HEK293 (cell line): ENCODE measurements around the gene ZNF41.

Source experiments
- CTCF ChIA-PET: fragments of 350-600 bp; formaldehyde crosslinking; extraction: SDS; loops from one replicate; lab custom pipeline; 2021; ENCODE audit warnings: antibody characterized with exemption; lab: Yijun Ruan, JAX
- POLR2A ChIA-PET: fragments of 300-600 bp; formaldehyde crosslinking; extraction: SDS; loops from one replicate; lab custom pipeline; 2020; ENCODE audit warnings: antibody characterized with exemption, inconsistent platforms; lab: Yijun Ruan, JAX
- H3K27ac ChIP-seq: fragments of 200-500 bp; sonication (Bioruptor generic); 2 replicates; pipeline ENCODE4 v1.5.1; 2014; ENCODE audit warnings: low read depth, low read length, control low read depth, inconsistent platforms; ENCODE audit errors: extremely low read depth
- H3K36me3 ChIP-seq, 2 experiments: fragments of 200-500 bp in 1 of 2; sonication (Bioruptor generic) in 1 of 2; 1 replicate in 1 of 2; 2 replicates in 1 of 2; pipeline ENCODE4 v1.5.1; 2014 to 2017; ENCODE audit warnings: inconsistent platforms in 2 of 2, low read length in 2 of 2; ENCODE audit not compliant: control insufficient read depth in 2 of 2, insufficient read depth in 1 of 2
- H3K4me1 ChIP-seq: fragments of 200-500 bp; sonication (Bioruptor generic); 2 replicates; pipeline ENCODE4 v1.5.1; 2014; ENCODE audit warnings: mild to moderate bottlenecking, low read length, inconsistent platforms; ENCODE audit not compliant: control insufficient read depth, insufficient read depth
- H3K4me3 ChIP-seq: 2 replicates; pipeline ENCODE4 v1.5.1; 2011; ENCODE audit warnings: low read depth, mild to moderate bottlenecking, control low read depth, low read length, moderate library complexity
- H3K9me3 ChIP-seq: fragments of 200-500 bp; sonication (Bioruptor generic); 2 replicates; pipeline ENCODE4 v1.5.1; 2014; ENCODE audit warnings: low read depth, low read length, inconsistent platforms; ENCODE audit not compliant: control insufficient read depth, insufficient read depth
- GLIS2 ChIP-seq: fragments of 450-650 bp; formaldehyde crosslinking; IDR thresholded peaks from 2 replicates; pipeline ENCODE4 v1.5.1; 2016; ENCODE audit warnings: missing biosample characterization, missing genetic modification characterization
- TCF7L2 ChIP-seq: IDR thresholded peaks from 2 replicates; pipeline ENCODE4 v1.6.1; 2011; ENCODE audit warnings: low read depth, mild to moderate bottlenecking, inconsistent platforms, low read length, moderate library complexity, borderline replicate concordance
- YY1 ChIP-seq: fragments of 450-650 bp; formaldehyde crosslinking; IDR thresholded peaks from 2 replicates; pipeline ENCODE4 v1.5.1; 2018; ENCODE audit warnings: missing biosample characterization, missing genetic modification characterization
- ZBTB48 ChIP-seq: fragments of 450-650 bp; formaldehyde crosslinking; IDR thresholded peaks from 2 replicates; pipeline ENCODE4 v1.5.1; 2016; ENCODE audit warnings: missing biosample characterization, missing genetic modification characterization
- ZFP69B ChIP-seq: fragments of 450-650 bp; formaldehyde crosslinking; IDR thresholded peaks from 2 replicates; pipeline ENCODE4 v1.5.1; 2016; ENCODE audit warnings: missing biosample characterization, missing genetic modification characterization
- ZNF138 ChIP-seq: fragments of 450-650 bp; formaldehyde crosslinking; IDR thresholded peaks from 2 replicates; pipeline ENCODE4 v1.5.1; 2016; ENCODE audit warnings: missing biosample characterization, missing genetic modification characterization, borderline replicate concordance
- ZNF18 ChIP-seq: fragments of 450-650 bp; formaldehyde crosslinking; IDR thresholded peaks from 2 replicates; pipeline ENCODE4 v1.5.1; 2016; ENCODE audit warnings: missing biosample characterization, missing genetic modification characterization
- ZNF184 ChIP-seq: fragments of 450-650 bp; IDR thresholded peaks from 2 replicates; pipeline ENCODE4 v1.5.1; 2018; ENCODE audit warnings: missing biosample characterization, mild to moderate bottlenecking, missing genetic modification characterization
- ZNF19 ChIP-seq: fragments of 450-650 bp; formaldehyde crosslinking; IDR thresholded peaks from 2 replicates; pipeline ENCODE4; 2016; ENCODE audit warnings: missing biosample characterization, missing genetic modification characterization, low read depth
- ZNF510 ChIP-seq: fragments of 450-650 bp; formaldehyde crosslinking; IDR thresholded peaks from 2 replicates; pipeline ENCODE4 v1.5.1; 2018; ENCODE audit warnings: mild to moderate bottlenecking, missing genetic modification characterization, missing biosample characterization; ENCODE audit not compliant: insufficient replicate concordance
- ZNF626 ChIP-seq: fragments of 450-650 bp; sonication (Bioruptor Pico); formaldehyde crosslinking; IDR thresholded peaks from 2 replicates; pipeline ENCODE4 v1.5.1; 2018; ENCODE audit warnings: missing biosample characterization, missing genetic modification characterization, inconsistent platforms
- ZNF664 ChIP-seq: fragments of 450-650 bp; formaldehyde crosslinking; IDR thresholded peaks from 2 replicates; pipeline ENCODE4 v1.5.1; 2016; ENCODE audit warnings: missing biosample characterization, missing genetic modification characterization
- ZNF747 ChIP-seq: fragments of 450-650 bp; formaldehyde crosslinking; IDR thresholded peaks from 2 replicates; pipeline ENCODE4 v1.5.1; 2016; ENCODE audit warnings: missing biosample characterization, missing genetic modification characterization
- ZNF837 ChIP-seq: fragments of 450-650 bp; formaldehyde crosslinking; IDR thresholded peaks from 2 replicates; pipeline ENCODE4 v1.5.1; 2016; ENCODE audit warnings: missing biosample characterization, missing genetic modification characterization
- ZXDB ChIP-seq: fragments of 450-650 bp; formaldehyde crosslinking; IDR thresholded peaks from 2 replicates; pipeline ENCODE4 v1.5.1; 2016; ENCODE audit warnings: missing biosample characterization, missing genetic modification characterization
- TF ChIP-seq, protein P1 (sequence below): sonication (generic); formaldehyde crosslinking; IDR thresholded peaks from 2 replicates; pipeline ENCODE4 v1.8.1; 2022; ENCODE audit warnings: mild to moderate bottlenecking, moderate library complexity, missing genetic modification reagents
- TF ChIP-seq, protein P2 (sequence below): fragments of 450-650 bp; formaldehyde crosslinking; IDR thresholded peaks from 2 replicates; pipeline ENCODE4 v1.5.1; 2016; ENCODE audit warnings: missing biosample characterization, missing genetic modification characterization
- TF ChIP-seq, protein P3 (sequence below): fragments of 450-650 bp; formaldehyde crosslinking; optimal IDR thresholded peaks from 2 replicates; pipeline ENCODE3; 2016; ENCODE audit warnings: missing biosample characterization, mild to moderate bottlenecking, missing genetic modification characterization
- TF ChIP-seq, protein P4 (sequence below): fragments of 450-650 bp; formaldehyde crosslinking; IDR thresholded peaks from 2 replicates; pipeline ENCODE4; 2016; ENCODE audit warnings: missing biosample characterization, missing genetic modification characterization

The ZNF41 gene

GRCh38 chrX:47430925-47431324, 52.1 kb downstream of the ZNF41 start (continued):
- TF ChIP-seq, protein P1, sequence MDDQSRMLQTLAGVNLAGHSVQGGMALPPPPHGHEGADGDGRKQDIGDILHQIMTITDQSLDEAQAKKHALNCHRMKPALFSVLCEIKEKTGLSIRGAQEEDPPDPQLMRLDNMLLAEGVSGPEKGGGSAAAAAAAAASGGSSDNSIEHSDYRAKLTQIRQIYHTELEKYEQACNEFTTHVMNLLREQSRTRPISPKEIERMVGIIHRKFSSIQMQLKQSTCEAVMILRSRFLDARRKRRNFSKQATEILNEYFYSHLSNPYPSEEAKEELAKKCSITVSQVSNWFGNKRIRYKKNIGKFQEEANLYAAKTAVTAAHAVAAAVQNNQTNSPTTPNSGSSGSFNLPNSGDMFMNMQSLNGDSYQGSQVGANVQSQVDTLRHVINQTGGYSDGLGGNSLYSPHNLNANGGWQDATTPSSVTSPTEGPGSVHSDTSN (CRISPR knock-in tag) = no peak
- TF ChIP-seq, protein P2, sequence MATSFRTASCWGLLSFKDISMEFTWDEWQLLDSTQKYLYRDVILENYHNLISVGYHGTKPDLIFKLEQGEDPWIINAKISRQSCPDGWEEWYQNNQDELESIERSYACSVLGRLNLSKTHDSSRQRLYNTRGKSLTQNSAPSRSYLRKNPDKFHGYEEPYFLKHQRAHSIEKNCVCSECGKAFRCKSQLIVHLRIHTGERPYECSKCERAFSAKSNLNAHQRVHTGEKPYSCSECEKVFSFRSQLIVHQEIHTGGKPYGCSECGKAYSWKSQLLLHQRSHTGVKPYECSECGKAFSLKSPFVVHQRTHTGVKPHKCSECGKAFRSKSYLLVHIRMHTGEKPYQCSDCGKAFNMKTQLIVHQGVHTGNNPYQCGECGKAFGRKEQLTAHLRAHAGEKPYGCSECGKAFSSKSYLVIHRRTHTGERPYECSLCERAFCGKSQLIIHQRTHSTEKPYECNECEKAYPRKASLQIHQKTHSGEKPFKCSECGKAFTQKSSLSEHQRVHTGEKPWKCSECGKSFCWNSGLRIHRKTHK (tag by site-specific recombination) = no peak
- TF ChIP-seq ZXDB (tag by site-specific recombination) = no peak
- no peak for TF ChIP-seq ZFP69B (tag by site-specific recombination)
- TF ChIP-seq TCF7L2 = no peak
- TF ChIP-seq, protein P3, sequence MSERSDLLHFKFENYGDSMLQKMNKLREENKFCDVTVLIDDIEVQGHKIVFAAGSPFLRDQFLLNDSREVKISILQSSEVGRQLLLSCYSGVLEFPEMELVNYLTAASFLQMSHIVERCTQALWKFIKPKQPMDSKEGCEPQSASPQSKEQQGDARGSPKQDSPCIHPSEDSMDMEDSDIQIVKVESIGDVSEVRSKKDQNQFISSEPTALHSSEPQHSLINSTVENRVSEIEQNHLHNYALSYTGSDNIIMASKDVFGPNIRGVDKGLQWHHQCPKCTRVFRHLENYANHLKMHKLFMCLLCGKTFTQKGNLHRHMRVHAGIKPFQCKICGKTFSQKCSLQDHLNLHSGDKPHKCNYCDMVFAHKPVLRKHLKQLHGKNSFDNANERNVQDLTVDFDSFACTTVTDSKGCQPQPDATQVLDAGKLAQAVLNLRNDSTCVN (tag by site-specific recombination) = no peak
- no peak for TF ChIP-seq ZBTB48 (tag by site-specific recombination)
- TF ChIP-seq, all 188 proteins: peak for 0

DNA sequence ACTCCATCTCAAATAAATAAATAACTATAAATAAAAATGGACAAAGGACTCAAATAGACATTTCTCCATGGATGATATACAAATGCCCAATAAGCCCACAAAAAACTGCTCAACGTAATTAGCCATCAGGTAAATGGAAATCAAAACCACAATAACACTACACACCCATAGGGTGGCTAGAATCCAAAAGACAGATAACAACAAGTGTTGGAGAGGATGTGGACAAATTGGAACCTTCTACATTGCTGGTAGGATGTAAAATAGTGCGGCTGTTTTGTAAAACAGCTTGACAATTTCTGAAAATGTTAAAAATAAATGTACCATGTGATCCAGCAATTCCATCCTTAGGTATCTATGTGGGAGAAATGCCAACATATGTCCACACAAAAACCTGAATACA, 60.6 kb downstream of the ZNF41 start:
- ChIA-PET POLR2A (no interaction called here), CTCF (interaction anchor here (0.6 to 1.0 kb wide), 2 partner anchors 134 to 1295 kb away, joined by 3 to 4 read pairs; no protein-coding TSS in a partner anchor)
- no peak overlapping the region for H3K4me3 ChIP-seq
- H3K9me3 ChIP-seq = no peaks in the 10 kb centered on the region
- no peak overlapping the region for H3K27ac ChIP-seq
- no peaks in the 10 kb centered on the region for H3K36me3 ChIP-seq
- no peaks in the 10 kb centered on the region for H3K4me1 ChIP-seq
- TF ChIP-seq ZNF184 (peak; percentile 95), ZNF510 (tag by site-specific recombination) (no peak), ZNF18 (tag by site-specific recombination) (no peak), ZNF626 (tag by site-specific recombination) (no peak), ZNF138 (no peak)
- TF ChIP-seq, protein P4, sequence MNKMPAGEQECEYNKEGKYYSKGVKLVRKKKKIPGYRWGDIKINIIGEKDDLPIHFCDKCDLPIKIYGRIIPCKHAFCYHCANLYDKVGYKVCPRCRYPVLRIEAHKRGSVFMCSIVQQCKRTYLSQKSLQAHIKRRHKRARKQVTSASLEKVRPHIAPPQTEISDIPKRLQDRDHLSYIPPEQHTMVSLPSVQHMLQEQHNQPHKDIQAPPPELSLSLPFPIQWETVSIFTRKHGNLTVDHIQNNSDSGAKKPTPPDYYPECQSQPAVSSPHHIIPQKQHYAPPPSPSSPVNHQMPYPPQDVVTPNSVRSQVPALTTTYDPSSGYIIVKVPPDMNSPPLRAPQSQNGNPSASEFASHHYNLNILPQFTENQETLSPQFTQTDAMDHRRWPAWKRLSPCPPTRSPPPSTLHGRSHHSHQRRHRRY (tag by site-specific recombination) = no peak

DNA sequence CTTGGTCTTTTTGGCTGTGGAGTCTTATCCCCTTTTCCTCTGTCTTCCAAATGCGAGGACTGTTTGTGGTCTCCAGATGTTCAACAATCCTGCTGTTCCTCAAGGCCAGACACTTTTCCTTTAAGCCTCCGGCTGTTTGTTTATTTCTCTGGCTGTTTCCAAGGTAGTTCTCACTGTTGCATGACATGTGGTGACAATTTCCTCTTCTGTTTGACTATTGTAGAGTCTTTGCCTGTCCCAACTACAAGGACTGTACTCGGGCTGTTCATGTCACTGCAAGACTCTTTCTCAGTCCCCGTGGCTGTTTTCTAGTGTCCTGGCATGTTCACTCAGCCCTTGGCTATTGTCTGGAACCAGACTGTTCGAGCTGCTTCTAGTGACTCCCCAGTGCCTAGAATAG, 62.1 kb downstream of the ZNF41 start:
- H3K4me3 ChIP-seq = no peak overlapping the region
- CTCF ChIA-PET = interaction anchor here (0.6 kb wide), 1 partner anchor 72 kb away, joined by 6 read pairs; no protein-coding TSS in a partner anchor
- no peaks in the 10 kb centered on the region for H3K4me1 ChIP-seq
- TF ChIP-seq ZNF664 (tag by site-specific recombination) (no peak), ZNF837 (tag by site-specific recombination) (no peak), GLIS2 (tag by site-specific recombination) (no peak), ZNF19 (tag by site-specific recombination) (no peak), ZNF747 (tag by site-specific recombination) (no peak), YY1 (tag by site-specific recombination) (no peak)
- TF ChIP-seq, all 188 proteins: peak for 0
- Histone ChIP-seq H3K36me3 (no peaks in the 10 kb centered on the region), H3K27ac (no peak overlapping the region), H3K9me3 (no peaks in the 10 kb centered on the region)
- POLR2A ChIA-PET = no interaction called here
